ENCODE measurements around the gene MUC4.

DNA sequence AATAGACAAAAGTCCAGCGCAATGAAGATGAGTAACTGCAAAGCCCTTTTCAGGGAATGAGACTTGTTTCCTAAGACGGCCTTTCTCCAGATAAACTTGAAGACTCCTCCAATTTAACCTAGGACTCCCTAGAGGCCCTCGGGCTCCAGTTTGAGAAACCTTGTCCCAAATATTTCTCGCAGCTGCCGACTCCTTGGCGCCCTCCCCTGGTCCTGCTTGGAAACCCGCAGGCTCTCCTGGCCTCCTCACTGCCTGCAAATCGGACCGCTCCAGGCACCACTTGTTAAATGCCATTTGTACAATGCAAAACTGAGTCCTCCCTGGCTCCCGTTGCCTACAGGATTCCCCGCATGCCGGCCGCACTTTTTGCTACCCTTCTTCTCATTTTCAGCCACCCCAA is 36.8 kb downstream of the MUC4 start:
- no peak for TF ChIP-seq POLR2AphosphoS5 (IDR thresholded peaks at IDR 0.05)
- TF ChIP-seq, protein P1, sequence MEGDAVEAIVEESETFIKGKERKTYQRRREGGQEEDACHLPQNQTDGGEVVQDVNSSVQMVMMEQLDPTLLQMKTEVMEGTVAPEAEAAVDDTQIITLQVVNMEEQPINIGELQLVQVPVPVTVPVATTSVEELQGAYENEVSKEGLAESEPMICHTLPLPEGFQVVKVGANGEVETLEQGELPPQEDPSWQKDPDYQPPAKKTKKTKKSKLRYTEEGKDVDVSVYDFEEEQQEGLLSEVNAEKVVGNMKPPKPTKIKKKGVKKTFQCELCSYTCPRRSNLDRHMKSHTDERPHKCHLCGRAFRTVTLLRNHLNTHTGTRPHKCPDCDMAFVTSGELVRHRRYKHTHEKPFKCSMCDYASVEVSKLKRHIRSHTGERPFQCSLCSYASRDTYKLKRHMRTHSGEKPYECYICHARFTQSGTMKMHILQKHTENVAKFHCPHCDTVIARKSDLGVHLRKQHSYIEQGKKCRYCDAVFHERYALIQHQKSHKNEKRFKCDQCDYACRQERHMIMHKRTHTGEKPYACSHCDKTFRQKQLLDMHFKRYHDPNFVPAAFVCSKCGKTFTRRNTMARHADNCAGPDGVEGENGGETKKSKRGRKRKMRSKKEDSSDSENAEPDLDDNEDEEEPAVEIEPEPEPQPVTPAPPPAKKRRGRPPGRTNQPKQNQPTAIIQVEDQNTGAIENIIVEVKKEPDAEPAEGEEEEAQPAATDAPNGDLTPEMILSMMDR (IDR thresholded peaks at IDR 0.05), result peak in 3 of 4 experiments; percentile 21 to 52 (median 35)

Data from prostate gland (tissue), 2 donors.